ENCODE results near the gene PBX3. TPM values are rescaled to one million over a fixed set of nuclear protein-coding genes. Genes with fewer than 3 reads are reported as not detected.

Gene PBX3
- 60.0 to 74.2 TPM (median 67.0 TPM) in 3 replicates for total RNA-seq

DNA sequence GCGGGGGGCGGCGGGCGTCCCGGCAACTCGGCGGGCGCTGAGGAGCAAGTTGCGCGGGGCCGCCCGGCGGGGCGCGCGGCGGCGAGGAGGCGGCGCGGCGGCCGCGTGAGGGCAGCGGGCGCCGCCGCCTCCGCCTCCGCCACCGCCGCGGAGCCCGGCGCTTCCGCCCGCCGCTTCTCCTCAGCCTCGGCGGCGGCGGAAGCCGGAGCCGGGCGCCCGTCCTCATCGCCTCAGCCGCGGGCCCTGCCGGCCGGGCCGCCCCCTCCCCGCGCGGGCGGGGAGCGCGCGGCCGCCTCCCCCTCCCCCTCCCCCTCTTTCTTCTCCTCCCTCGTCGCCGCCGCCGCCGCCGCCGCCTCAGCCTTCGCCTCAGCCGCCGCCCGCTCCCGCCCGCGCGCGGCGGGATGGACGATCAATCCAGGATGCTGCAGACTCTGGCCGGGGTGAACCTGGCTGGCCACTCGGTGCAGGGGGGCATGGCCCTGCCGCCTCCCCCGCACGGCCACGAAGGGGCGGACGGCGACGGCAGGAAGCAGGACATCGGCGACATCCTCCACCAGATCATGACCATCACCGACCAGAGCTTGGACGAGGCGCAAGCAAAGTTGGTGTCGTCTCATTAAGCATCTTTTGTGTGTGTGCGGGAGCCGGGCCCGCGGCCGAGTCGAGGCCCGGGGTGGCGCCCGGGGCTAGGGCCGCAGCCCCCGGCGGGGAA lies at the start of gene PBX3:
PBX3 (plus strand) TSS at position 321 of the 712 bp plus-strand sequence.
- H3K4me1 Mint-ChIP-seq = peaks cover 36% of the 10 kb centered on the region
- TF ChIP-seq, protein P1, sequence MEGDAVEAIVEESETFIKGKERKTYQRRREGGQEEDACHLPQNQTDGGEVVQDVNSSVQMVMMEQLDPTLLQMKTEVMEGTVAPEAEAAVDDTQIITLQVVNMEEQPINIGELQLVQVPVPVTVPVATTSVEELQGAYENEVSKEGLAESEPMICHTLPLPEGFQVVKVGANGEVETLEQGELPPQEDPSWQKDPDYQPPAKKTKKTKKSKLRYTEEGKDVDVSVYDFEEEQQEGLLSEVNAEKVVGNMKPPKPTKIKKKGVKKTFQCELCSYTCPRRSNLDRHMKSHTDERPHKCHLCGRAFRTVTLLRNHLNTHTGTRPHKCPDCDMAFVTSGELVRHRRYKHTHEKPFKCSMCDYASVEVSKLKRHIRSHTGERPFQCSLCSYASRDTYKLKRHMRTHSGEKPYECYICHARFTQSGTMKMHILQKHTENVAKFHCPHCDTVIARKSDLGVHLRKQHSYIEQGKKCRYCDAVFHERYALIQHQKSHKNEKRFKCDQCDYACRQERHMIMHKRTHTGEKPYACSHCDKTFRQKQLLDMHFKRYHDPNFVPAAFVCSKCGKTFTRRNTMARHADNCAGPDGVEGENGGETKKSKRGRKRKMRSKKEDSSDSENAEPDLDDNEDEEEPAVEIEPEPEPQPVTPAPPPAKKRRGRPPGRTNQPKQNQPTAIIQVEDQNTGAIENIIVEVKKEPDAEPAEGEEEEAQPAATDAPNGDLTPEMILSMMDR (IDR thresholded peaks at IDR 0.05; ENCODE audit: unreplicated experiment) = no peak
- peak within 1 kb of the TSS; percentile 93 for H3K4me3 Mint-ChIP-seq
- DNase-seq (ENCODE audit: low spot score in 2 of 2, unreplicated experiment in 2 of 2) = peak; percentile 48 to 69
- H3K9me3 Mint-ChIP-seq = no peaks in the 10 kb centered on the region
- H3K36me3 Mint-ChIP-seq = peaks cover 2% of the 10 kb centered on the region
- H3K27ac Mint-ChIP-seq = peak within 1 kb of the TSS; percentile 94
- H3K27me3 Mint-ChIP-seq (ENCODE audit: low read depth) = no peaks in the 10 kb centered on the region

DNA sequence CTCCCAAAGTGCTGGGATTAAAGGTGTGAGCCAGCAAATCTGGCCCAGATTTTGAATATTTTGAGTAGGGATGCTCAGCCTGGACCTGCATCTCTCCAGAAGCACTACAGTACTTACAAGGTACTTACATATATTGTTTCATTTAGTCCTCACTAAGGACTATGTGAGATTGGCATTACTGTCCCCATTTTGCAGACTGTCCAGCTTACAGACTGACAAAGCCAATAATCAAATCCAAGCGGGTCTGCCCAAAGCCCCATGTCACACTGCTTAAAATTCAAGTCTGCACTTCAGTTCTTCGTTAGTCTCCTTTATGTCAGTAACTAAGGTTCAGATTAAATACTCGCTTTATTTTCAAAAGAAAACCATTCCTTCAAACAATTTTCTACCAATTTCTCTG lies 47.3 kb upstream of the PBX3 start:
- Mint-ChIP-seq H3K27me3 (ENCODE audit: low read depth) (no peaks in the 10 kb centered on the region), H3K27ac (no peak overlapping the region), H3K9me3 (peaks cover 6% of the 10 kb centered on the region), H3K4me3 (no peak overlapping the region), H3K36me3 (peaks cover 5% of the 10 kb centered on the region), H3K4me1 (peaks cover 12% of the 10 kb centered on the region)
- TF ChIP-seq, protein P1 (IDR thresholded peaks at IDR 0.05; ENCODE audit: unreplicated experiment) = no peak
- DNase-seq (ENCODE audit: low spot score in 2 of 2, unreplicated experiment in 2 of 2) = no peak

DNA sequence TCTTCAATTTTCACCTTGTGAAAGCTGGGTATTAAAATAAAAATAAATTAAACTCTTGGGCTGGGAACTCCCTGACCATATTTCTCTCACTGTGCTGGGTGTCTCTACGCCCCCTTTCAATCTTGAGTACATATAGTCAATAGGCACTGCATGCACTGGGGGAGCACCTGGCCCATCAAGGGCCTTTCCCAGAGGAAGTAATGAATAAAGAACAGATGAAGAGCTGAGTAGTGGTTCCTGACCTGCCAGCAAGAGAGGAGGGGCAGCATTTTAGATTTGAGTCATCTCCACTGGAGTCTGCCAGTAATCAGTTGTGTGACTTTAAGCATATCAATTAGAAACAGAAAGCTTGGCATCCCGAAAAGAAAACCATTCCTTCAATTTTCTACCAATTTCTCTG lies 46.4 kb upstream of the PBX3 start:
- Mint-ChIP-seq H3K4me1 (peaks cover 13% of the 10 kb centered on the region), H3K27ac (no peak overlapping the region), H3K36me3 (peaks cover 5% of the 10 kb centered on the region), H3K27me3 (ENCODE audit: low read depth) (no peaks in the 10 kb centered on the region), H3K4me3 (no peak overlapping the region), H3K9me3 (peaks cover 6% of the 10 kb centered on the region)
- TF ChIP-seq, protein P1 (IDR thresholded peaks at IDR 0.05; ENCODE audit: unreplicated experiment) = no peak
- DNase-seq (ENCODE audit: low spot score in 2 of 2, unreplicated experiment in 2 of 2) = no peak

DNA sequence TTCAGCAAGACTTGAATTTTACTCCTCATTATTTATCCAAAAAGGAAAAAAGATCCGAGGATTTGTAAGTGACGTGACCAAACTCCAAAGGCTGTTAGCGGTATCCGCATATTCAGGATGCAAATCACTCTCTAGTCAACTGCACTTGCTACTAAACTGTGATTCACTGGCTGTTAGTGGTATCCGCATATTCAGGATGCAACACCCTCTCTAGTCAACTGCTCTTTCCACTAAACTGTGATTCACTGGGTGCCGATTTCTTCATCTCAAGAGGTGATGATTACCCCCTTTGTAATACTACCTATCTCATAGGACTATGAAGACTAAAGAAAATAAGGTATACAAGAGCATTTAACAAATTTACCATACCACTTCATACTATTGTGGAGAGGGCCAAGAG lies 45.8 kb upstream of the PBX3 start:
- H3K4me1 Mint-ChIP-seq = peaks cover 18% of the 10 kb centered on the region
- H3K27me3 Mint-ChIP-seq (ENCODE audit: low read depth) = no peaks in the 10 kb centered on the region
- H3K36me3 Mint-ChIP-seq = peaks cover 5% of the 10 kb centered on the region
- DNase-seq (ENCODE audit: low spot score in 2 of 2, unreplicated experiment in 2 of 2) = no peak
- no peak overlapping the region for H3K27ac Mint-ChIP-seq
- H3K9me3 Mint-ChIP-seq = peaks cover 6% of the 10 kb centered on the region
- H3K4me3 Mint-ChIP-seq = no peak overlapping the region
- TF ChIP-seq, protein P1 (IDR thresholded peaks at IDR 0.05; ENCODE audit: unreplicated experiment) = no peak

DNA sequence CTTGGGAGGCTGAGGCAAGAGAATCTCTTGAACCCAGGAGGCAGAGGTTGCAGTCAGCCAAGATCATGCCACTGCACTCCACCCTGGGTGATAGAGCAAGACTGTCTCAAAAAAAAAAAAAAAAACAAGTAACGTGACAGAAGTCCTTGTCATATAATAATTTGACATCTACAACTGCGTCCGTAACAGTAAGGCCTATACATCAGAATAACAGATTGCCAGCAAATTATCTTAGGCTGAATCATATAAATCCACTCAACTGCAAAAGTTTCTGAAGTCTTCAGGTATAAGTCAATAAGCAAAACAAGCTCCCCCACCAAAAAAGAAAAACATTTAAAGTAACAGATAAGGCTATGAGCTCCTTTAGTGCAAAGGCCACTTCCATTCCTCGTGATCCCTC lies 43.5 kb upstream of the PBX3 start:
- Mint-ChIP-seq H3K4me3 (no peak overlapping the region), H3K27me3 (ENCODE audit: low read depth) (no peaks in the 10 kb centered on the region), H3K36me3 (peaks cover 5% of the 10 kb centered on the region), H3K27ac (no peak overlapping the region), H3K4me1 (peaks cover 18% of the 10 kb centered on the region), H3K9me3 (no peaks in the 10 kb centered on the region)
- TF ChIP-seq, protein P1 (IDR thresholded peaks at IDR 0.05; ENCODE audit: unreplicated experiment) = no peak
- no peak for DNase-seq (ENCODE audit: low spot score in 2 of 2, unreplicated experiment in 2 of 2)

All from mesothelial cell of epicardium (in vitro differentiated cells).